Adrenal gland (tissue), 12 donors: ENCODE data around the gene PCLO. TPM values are rescaled to one million over a fixed set of nuclear protein-coding genes. Genes with fewer than 3 reads are reported as not detected.

Experiments
- DNase-seq, 7 donors: peaks; one replicate each; pipeline ENCODE4 v3.0.0-alpha.2; 2019 to 2020
- H3K27ac ChIP-seq, 5 donors: fragments of 200-600 bp; sonication (generic) in 4 of 5; 1 replicate in 3 of 5; 2 replicates in 2 of 5; pipeline versions ENCODE4 v1.5.1 to v1.8.0; 2016 to 2020; ENCODE audit warnings: mild to moderate bottlenecking in 1 of 5
- H3K27me3 ChIP-seq: fragments of 200-600 bp; 2 replicates; pipeline ENCODE4 v1.8.0; 2021
- H3K36me3 ChIP-seq, 2 donors: fragments of 200-600 bp; replicated peaks in 1 of 2; 1 replicate in 1 of 2; 2 replicates in 1 of 2; pipeline versions ENCODE4 v1.5.1 to v1.8.0; 2018 to 2022
- H3K4me1 ChIP-seq, 2 donors: fragments of 200-600 bp; replicated peaks in 1 of 2; 1 replicate in 1 of 2; 2 replicates in 1 of 2; pipeline versions ENCODE4 v1.5.1 to v1.8.0; 2018 to 2021
- H3K4me3 ChIP-seq, 4 donors: fragments of 200-600 bp; sonication (generic) in 3 of 4; one replicate each; pipeline ENCODE4 v1.5.1; 2016 to 2018
- H3K9me3 ChIP-seq, 3 donors: fragments of 200-600 bp; sonication (generic) in 1 of 3; replicated peaks in 1 of 3; 1 replicate in 2 of 3; 2 replicates in 1 of 3; pipeline versions ENCODE4 v1.5.1 to v1.8.0; 2016 to 2021
- POLR2A ChIP-seq, 2 donors: fragments of 450-650 bp; IDR thresholded peaks; one replicate each; pipeline ENCODE4 v1.6.1; 2017; ENCODE audit warnings: antibody characterized with exemption in 2 of 2, mild to moderate bottlenecking in 2 of 2, moderate library complexity in 1 of 2
- WGBS, 4 donors: extraction: QIAGEN DNeasy Blood & Tissue Kit in 2 of 4; methylation state at CpG; one replicate each; pipeline versions ENCODE4 v1.1.5 to v1.1.7; 2013 to 2017; 5-methylcytosine and 5-hydroxymethylcytosine counted together
- intact Hi-C, 2 donors: fragments of 100-400 bp; cut with DNase I; formaldehyde crosslinking; loops; one replicate each; pipeline versions ENCODE4 v1.14.1 to v1.15.0; 2022 to 2023
- polyA plus RNA-seq, 3 donors: library from polyadenylated mRNA; stranded (reverse); fragments of 200-250 nt in 2 of 3; fragments of 350-450 nt in 1 of 3; fragmentation: Illumina TruSeq in 1 of 3; extraction: RNeasy Lipid Tissue Mini Kit (QIAGEN cat#74804) in 1 of 3; gene quantifications; one replicate each; pipeline ENCODE4 v1.2.3, GENCODE V29; 2013 to 2014
- total RNA-seq, 9 donors: library from RNA; depleted of rRNA in 4 of 9; stranded (reverse); fragments of >200 nt in 4 of 9; fragments of 120-200 nt in 1 of 9; fragmentation: NEBNext Ultra II Directional in 1 of 9; extraction: Animal tissue kit (Norgen Biotek cat#: 25700) in 1 of 9; gene quantifications; one replicate each; pipeline versions ENCODE4 v1.1.0 to v1.2.4, GENCODE V29; 2013 to 2023
- TF ChIP-seq, protein P1 (sequence below), 6 experiments: fragments of 450-650 bp in 4 of 6; fragments of 200-600 bp in 2 of 6; sonication (generic) in 1 of 6; IDR thresholded peaks; 1 replicate in 5 of 6; 2 replicates in 1 of 6; pipeline versions ENCODE4 v1.5.1 to v1.8.0; 2016 to 2021; ENCODE audit warnings: antibody characterized with exemption in 6 of 6, mild to moderate bottlenecking in 2 of 6, moderate library complexity in 1 of 6
- donor health status: healthy with polysubstance abuse.
- donor health status: Bipolar disorder and iron deficiency.
- donor health status: DM: yes; HTN: yes; CAD: no.
- donor health status: DM: no; HTN: no; CAD: no.
- donor health status: DM: no; HTN: no; CAD: no.
- donor health status: DM: yes; HTN: yes; CAD: no.

PCLO gene
- total and polyA plus RNA-seq, 12 donors, result 1.8 to 17.1 (median 9.6) TPM

DNA sequence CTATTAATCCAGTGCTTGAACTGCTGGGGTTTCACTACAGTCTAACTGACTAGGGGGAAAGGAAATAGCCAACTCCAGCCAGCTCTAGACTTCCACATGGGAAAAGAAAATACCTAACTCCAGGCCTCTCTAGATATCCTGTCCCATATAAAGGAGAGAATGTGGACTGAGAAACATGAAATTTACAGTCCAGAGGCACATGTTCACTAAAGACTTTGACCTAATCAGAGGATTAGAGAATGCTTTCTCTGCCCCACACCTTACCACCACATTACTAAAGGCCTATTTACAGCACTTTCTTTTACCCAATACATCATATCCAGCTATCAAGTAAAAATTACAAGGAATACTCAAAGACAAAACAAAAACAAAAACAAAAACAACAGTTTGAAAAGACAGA is 164.2 kb downstream of the PCLO start:
- no peaks in the 10 kb centered on the region for H3K27me3 ChIP-seq
- no peaks in the 10 kb centered on the region for H3K36me3 ChIP-seq
- no peak for DNase-seq
- no peaks in the 10 kb centered on the region for H3K4me1 ChIP-seq
- no peak overlapping the region for H3K27ac ChIP-seq
- H3K4me3 ChIP-seq, result no peak overlapping the region
- intact Hi-C loops, result no loop called here
- no peak for TF ChIP-seq POLR2A (IDR thresholded peaks at IDR 0.05)
- TF ChIP-seq, protein P1, sequence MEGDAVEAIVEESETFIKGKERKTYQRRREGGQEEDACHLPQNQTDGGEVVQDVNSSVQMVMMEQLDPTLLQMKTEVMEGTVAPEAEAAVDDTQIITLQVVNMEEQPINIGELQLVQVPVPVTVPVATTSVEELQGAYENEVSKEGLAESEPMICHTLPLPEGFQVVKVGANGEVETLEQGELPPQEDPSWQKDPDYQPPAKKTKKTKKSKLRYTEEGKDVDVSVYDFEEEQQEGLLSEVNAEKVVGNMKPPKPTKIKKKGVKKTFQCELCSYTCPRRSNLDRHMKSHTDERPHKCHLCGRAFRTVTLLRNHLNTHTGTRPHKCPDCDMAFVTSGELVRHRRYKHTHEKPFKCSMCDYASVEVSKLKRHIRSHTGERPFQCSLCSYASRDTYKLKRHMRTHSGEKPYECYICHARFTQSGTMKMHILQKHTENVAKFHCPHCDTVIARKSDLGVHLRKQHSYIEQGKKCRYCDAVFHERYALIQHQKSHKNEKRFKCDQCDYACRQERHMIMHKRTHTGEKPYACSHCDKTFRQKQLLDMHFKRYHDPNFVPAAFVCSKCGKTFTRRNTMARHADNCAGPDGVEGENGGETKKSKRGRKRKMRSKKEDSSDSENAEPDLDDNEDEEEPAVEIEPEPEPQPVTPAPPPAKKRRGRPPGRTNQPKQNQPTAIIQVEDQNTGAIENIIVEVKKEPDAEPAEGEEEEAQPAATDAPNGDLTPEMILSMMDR (IDR thresholded peaks at IDR 0.05), result no peak
- H3K9me3 ChIP-seq, result no peaks in the 10 kb centered on the region

GRCh38 chr7:82985144-82985802 is 177.4 kb downstream of the PCLO start:
- Histone ChIP-seq H3K27me3 (no peaks in the 10 kb centered on the region), H3K9me3 (no peaks in the 10 kb centered on the region), H3K27ac (no peak overlapping the region), H3K4me3 (no peak overlapping the region), H3K4me1 (no peaks in the 10 kb centered on the region), H3K36me3 (no peaks in the 10 kb centered on the region)
- TF ChIP-seq POLR2A (IDR thresholded peaks at IDR 0.05), result no peak
- TF ChIP-seq, protein P1 (IDR thresholded peaks at IDR 0.05), result no peak
- 52 to 67% (median 55%) methylated on average over 2 of the region's 2 CpGs for WGBS, 4 donors
- DNase-seq, result no peak
- intact Hi-C loops, result no loop called here

DNA sequence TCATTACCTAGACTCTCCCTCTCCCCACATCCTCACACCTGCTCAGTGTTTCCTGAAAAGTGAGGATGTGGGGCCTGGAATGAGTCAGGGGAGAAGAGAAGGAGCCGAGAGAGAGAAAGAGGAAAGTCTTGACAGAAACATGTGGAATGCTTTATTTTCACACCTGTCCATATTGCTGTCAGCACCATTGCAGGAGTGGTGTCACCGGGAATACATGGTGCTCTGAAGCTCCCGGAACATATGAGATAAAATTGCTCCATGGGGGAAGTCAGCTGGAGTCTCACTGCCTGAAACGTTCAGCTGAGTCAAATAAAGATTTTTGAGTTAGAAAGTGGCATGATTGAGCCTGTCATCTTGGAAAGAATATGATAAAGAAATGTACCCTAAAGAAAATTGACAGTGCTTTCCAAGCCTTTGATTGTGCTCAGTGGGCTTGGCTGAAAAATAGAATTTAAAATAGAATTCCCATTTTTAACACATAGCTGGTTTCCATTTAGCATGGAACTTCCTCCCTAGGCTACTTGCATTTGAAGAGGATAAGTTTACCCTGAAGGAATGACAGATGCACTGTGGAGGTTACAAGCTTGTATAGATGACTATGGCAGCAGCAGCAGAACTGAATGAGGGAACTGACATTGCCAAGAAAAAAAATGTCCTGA is 182.4 kb downstream of the PCLO start:
- TF ChIP-seq, protein P1 (IDR thresholded peaks at IDR 0.05), result no peak
- TF ChIP-seq POLR2A (IDR thresholded peaks at IDR 0.05), result no peak
- Histone ChIP-seq H3K4me3 (no peak overlapping the region), H3K27me3 (no peaks in the 10 kb centered on the region), H3K4me1 (no peaks in the 10 kb centered on the region), H3K36me3 (no peaks in the 10 kb centered on the region), H3K27ac (no peak overlapping the region), H3K9me3 (no peaks in the 10 kb centered on the region)
- 76 to 88% (median 78%) methylated on average over 4 of the region's 4 CpGs for WGBS, 4 donors
- no peak for DNase-seq
- intact Hi-C loops, result no loop called here

DNA sequence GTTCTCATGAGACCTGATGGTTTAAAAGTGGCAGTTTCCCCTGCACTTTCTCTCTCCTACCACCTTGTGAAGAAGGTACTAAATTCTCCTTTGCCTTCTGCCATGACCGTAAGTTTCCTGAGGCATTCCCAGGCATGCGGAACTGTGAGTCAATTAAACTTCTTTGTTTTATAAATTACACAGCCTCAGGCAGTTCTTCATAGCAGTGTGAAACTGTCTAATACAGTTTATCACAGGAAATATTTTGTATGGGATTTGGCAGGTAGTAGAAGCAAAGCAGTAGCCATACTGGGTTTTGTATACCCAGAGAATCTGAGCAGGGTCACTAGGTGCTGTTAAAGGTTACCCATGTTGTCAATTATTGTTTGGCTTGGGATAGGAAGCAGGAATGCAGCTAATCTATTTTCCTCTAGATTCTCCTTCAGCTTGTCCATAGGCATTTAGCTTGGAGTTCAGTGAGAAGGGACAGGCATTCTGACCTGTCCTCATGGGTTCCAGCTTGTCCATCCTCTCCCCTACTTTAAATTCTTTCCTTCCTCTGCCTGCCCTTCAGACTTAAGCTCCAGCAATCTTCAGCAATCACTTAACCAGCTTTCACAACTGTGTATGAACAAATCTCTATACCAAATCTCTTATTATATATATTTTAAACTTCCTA is 186.7 kb downstream of the PCLO start:
- WGBS, 4 donors, result 48 to 88% (median 82%) methylated on average over 2 of the region's 2 CpGs
- Histone ChIP-seq H3K9me3 (no peaks in the 10 kb centered on the region), H3K27me3 (no peaks in the 10 kb centered on the region), H3K27ac (no peak overlapping the region), H3K4me1 (no peaks in the 10 kb centered on the region), H3K4me3 (no peak overlapping the region), H3K36me3 (no peaks in the 10 kb centered on the region)
- TF ChIP-seq POLR2A (IDR thresholded peaks at IDR 0.05), result no peak
- TF ChIP-seq, protein P1 (IDR thresholded peaks at IDR 0.05), result no peak
- intact Hi-C loops, result no loop called here
- DNase-seq, result no peak
